ENCODE results near the gene SMCR8. TPM values are rescaled to one million over a fixed set of nuclear protein-coding genes. Genes with fewer than 3 reads are reported as not detected.
"Not testable (repeated sequence)": the region's sequence is repeated elsewhere in the genome, so short reads cannot be mapped to it uniquely, and the experiment has no call there.

The SMCR8 gene
- total RNA-seq, 1 experiment from 2014 or later = 10.9 TPM

DNA sequence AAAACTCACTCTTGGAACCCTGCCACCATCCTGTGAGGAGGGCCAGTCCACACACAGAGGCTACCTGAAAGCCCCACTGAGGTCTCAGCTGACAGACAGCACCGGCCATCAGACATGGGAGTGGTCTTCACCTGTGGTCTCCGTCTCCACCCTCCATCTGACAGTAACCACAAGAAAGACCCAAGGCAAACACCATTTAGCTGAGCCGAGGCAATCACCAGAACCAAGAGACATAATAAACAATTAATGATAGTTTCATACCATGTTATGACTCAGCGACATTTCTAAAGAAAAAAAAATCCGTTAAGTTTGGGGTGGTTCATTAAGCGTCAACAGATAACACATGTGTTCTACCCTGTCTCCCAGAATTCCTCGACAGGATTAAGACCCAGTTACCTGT, 56.4 kb downstream of the SMCR8 start:
- H3K27ac Mint-ChIP-seq (ENCODE audit: low read depth, unreplicated experiment) = no peak overlapping the region
- no peak for DNase-seq (ENCODE audit: unreplicated experiment)
- no TSS peak for BruUV-seq (replicated peaks)
- intact Hi-C loops (cut with micrococcal nuclease) = no loop called here
- TF ChIP-seq CTCF (IDR thresholded peaks at IDR 0.05; ENCODE audit: unreplicated experiment) = no peak
- H3K4me1 Mint-ChIP-seq (ENCODE audit: insufficient read depth, unreplicated experiment) = peaks cover 13% of the 10 kb centered on the region
- H3K27me3 Mint-ChIP-seq (ENCODE audit: insufficient read depth, unreplicated experiment) = no peaks in the 10 kb centered on the region
- no peak overlapping the region for H3K4me3 Mint-ChIP-seq (ENCODE audit: unreplicated experiment)
- no peaks in the 10 kb centered on the region for H3K36me3 Mint-ChIP-seq (ENCODE audit: insufficient read depth, unreplicated experiment)
- CTCF ChIA-PET = no interaction called here
- POLR2A ChIA-PET = no interaction called here
- no peaks in the 10 kb centered on the region for H3K9me3 Mint-ChIP-seq (ENCODE audit: unreplicated experiment)

DNA sequence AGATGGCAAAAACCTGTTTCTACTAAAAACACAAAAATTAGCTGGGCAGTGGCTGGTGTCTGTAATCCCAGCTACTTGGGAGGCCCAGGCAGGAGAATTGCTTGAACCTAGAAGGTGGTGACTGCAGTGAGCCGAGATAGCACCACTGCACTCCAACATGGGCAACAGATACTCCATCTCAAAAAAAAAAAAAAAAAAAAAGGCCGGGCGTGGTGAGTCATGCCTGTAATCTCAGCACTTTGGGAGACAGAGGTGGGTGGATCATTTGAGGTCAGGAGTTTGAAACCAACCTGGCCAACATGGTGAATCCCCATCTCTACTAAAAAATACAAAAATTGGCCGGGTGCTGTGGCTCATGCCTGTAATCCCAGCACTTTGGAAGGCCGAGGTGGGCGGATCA, 58.1 kb downstream of the SMCR8 start:
- DNase-seq (ENCODE audit: unreplicated experiment); H3K27ac Mint-ChIP-seq (ENCODE audit: low read depth, unreplicated experiment); POLR2A ChIA-PET; H3K27me3 Mint-ChIP-seq (ENCODE audit: insufficient read depth, unreplicated experiment); intact Hi-C loops (cut with micrococcal nuclease); H3K9me3 Mint-ChIP-seq (ENCODE audit: unreplicated experiment); H3K36me3 Mint-ChIP-seq (ENCODE audit: insufficient read depth, unreplicated experiment); CTCF ChIA-PET; BruUV-seq (replicated peaks); H3K4me3 Mint-ChIP-seq (ENCODE audit: unreplicated experiment): not testable (repeated sequence)
- H3K4me1 Mint-ChIP-seq (ENCODE audit: insufficient read depth, unreplicated experiment) = peaks cover 26% of the 10 kb centered on the region

DNA sequence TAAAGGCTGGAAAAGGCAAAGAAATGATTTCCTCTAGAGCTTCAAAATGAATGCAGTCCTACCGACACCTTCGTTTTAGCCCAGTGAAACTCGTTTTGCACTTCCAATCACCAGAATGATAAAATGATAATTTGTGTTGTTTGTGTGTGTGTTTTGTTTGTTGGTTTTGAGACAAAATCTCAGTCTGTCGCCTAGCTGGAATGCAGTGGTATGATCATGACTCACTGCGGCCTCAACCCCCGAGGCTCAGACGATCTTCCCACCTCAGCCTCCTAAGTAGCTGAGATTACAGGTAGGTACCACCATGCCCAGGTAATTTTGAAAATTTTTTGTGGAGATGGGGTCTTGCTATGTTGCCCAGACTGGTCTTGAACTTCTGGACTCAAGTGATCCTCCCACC, 59.1 kb downstream of the SMCR8 start:
- no TSS peak for BruUV-seq (replicated peaks)
- TF ChIP-seq CTCF (IDR thresholded peaks at IDR 0.05; ENCODE audit: unreplicated experiment) = no peak
- POLR2A ChIA-PET = interaction anchor here (1.7 kb wide), 1 partner anchor 11 kb away, joined by 5 read pairs; the partner anchor contains the start of gene SHMT1
- Mint-ChIP-seq H3K36me3 (ENCODE audit: insufficient read depth, unreplicated experiment) (peaks cover 5% of the 10 kb centered on the region), H3K27ac (ENCODE audit: low read depth, unreplicated experiment) (no peak overlapping the region), H3K4me3 (ENCODE audit: unreplicated experiment) (no peak overlapping the region), H3K9me3 (ENCODE audit: unreplicated experiment) (no peaks in the 10 kb centered on the region), H3K27me3 (ENCODE audit: insufficient read depth, unreplicated experiment) (no peaks in the 10 kb centered on the region), H3K4me1 (ENCODE audit: insufficient read depth, unreplicated experiment) (peaks cover 28% of the 10 kb centered on the region)
- intact Hi-C loops (cut with micrococcal nuclease) = no loop called here
- no peak for DNase-seq (ENCODE audit: unreplicated experiment)
- CTCF ChIA-PET = no interaction called here

Small RNA genes within 50 kb of the gene (microRNA-seq; reads per million reads assigned to microRNA genes)
- not detected for gene MIR6778

Other genes with a start within 250 kb of the SMCR8 start
- 33.8 and 39.5 TPM in 2 replicates for gene DRG2, start 227.3 kb upstream of the SMCR8 start, total RNA-seq (2022)
- gene MYO15A, start 206.5 kb upstream of the SMCR8 start, total RNA-seq (2022) = 0.20 and 1.1 TPM in 2 replicates
- 69.5 and 85.1 TPM in 2 replicates for gene ALKBH5, start 131.5 kb upstream of the SMCR8 start, total RNA-seq (2022)
- 16.4 and 17.4 TPM in 2 replicates for gene LLGL1, start 89.7 kb upstream of the SMCR8 start, total RNA-seq (2022)
- 564 and 601 TPM in 2 replicates for gene FLII, start 56.6 kb upstream of the SMCR8 start, total RNA-seq (2022)
- 12.1 and 14.1 TPM in 2 replicates for gene MIEF2, start 54.6 kb upstream of the SMCR8 start, total RNA-seq (2022)
- 32.5 and 35.3 TPM in 2 replicates for gene TOP3A, start 299 bp upstream of the SMCR8 start, total RNA-seq (2022)
- 17.0 and 23.0 TPM in 2 replicates for gene SHMT1, start 48.3 kb downstream of the SMCR8 start, total RNA-seq (2022)
- 0.70 and 0.88 TPM in 2 replicates for gene EVPLL, start 62.5 kb downstream of the SMCR8 start, total RNA-seq (2022)
- gene LGALS9C, start 161.5 kb downstream of the SMCR8 start, total RNA-seq (2022) = not detected in 2 replicates

All from MCF 10A (cell line).